Urothelium cell line (cell line): Measurements from ENCODE around the gene NIP7.
"Not testable (repeated sequence)": the region's sequence is repeated elsewhere in the genome, so short reads cannot be mapped to it uniquely, and the experiment has no call there.

ENCODE experiments used
- DNase-seq: peaks from one replicate; pipeline ENCODE4 v3.0.0; 2011; ENCODE audit warnings: low spot score, mixed read lengths
- FAIRE-seq: peaks from 2 replicates; lab custom pipeline; 2011; peaks lifted over from hg19 to GRCh38; lab: Jason Lieb, UNC

The NIP7 gene

GRCh38 chr16:69338557-69339288, 849 bp upstream of the NIP7 start:
- FAIRE-seq (no peak), DNase-seq (no peak)

GRCh38 chr16:69340095-69340644, 598 bp downstream of the NIP7 start:
- DNase-seq = no peak
- FAIRE-seq = no peak

- FAIRE-seq = no peak
Observed at GRCh38 chr16:69344171-69344570, 4.6 kb downstream of the NIP7 start.

GRCh38 chr16:69345923-69346322, 6.4 kb downstream of the NIP7 start:
- no peak for FAIRE-seq

More at GRCh38 chr16:69344171-69344570, 4.6 kb downstream of the NIP7 start:
- no peak for DNase-seq

GRCh38 chr16:69346683-69347082, 7.1 kb downstream of the NIP7 start:
- no peak for FAIRE-seq
- no peak for DNase-seq

More at GRCh38 chr16:69345923-69346322, 6.4 kb downstream of the NIP7 start:
- DNase-seq = no peak

DNA sequence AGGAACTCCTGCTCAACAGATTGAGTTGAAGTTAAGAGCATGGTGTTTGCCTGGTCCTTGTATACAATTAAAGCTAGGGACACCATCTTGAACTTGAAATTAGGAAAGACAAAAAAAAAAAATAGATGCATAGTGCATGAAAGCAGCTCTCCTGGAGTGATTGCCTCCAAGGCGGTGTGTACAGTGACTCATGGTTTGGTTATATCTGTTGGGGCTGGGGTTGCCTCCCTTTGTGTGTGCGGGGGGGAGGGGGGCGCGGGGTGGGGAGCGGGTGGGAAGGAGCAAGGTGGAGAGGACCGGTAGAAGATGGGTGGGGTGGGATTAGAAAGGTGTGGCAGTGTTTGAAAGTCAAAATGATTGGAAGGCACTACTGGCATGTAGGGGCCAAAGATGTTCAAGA, 8.7 kb downstream of the NIP7 start:
- FAIRE-seq (no peak), DNase-seq (no peak)

DNA sequence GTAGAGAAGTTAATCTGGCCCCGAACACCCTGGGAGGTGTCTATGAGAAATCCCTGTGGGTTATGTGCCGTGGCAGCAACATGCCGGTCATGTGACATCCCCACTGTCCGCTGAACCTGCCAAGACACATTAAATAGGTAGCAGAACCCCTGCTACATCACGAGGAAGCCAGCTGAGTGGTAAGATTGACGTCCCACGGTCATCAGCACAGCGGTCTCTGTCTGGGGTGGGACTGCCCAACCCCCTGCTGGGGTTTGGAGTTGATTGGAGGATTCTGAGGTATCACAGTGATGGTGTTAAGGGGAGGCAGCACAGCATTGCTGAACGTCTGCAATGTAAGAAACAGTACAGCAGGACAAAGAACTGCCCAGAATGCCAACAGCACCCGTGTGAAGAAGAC, 10.0 kb downstream of the NIP7 start:
- FAIRE-seq (no peak), DNase-seq (no peak)

DNA sequence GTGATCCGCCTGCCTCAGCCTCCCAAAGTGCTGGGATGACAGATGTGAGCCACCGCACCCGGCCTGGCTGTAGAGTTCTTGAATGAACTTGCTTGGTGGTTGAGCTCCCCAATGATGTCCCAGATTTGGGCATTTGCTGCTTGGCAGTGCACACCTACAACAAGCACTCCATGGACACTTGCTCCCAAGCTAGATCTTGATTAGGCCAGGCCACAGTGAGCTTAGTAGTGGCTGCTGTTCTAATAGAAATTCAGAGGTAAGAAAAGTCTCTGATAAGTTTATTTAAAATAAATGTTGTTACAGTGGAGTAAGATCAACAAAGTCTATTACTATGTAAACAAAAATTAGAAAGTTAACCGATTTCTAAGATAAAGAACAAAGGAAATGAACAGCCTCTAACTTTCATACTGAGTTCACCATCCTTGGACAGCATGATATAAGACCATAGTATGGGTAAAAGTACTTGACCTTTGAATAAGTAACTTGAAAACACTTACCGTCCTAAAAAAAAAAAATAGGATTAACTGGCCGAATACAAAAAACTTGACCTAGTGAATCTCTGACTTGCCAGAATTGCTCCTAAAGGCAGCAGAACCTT, 11.1 kb downstream of the NIP7 start:
- no peak for FAIRE-seq

DNA sequence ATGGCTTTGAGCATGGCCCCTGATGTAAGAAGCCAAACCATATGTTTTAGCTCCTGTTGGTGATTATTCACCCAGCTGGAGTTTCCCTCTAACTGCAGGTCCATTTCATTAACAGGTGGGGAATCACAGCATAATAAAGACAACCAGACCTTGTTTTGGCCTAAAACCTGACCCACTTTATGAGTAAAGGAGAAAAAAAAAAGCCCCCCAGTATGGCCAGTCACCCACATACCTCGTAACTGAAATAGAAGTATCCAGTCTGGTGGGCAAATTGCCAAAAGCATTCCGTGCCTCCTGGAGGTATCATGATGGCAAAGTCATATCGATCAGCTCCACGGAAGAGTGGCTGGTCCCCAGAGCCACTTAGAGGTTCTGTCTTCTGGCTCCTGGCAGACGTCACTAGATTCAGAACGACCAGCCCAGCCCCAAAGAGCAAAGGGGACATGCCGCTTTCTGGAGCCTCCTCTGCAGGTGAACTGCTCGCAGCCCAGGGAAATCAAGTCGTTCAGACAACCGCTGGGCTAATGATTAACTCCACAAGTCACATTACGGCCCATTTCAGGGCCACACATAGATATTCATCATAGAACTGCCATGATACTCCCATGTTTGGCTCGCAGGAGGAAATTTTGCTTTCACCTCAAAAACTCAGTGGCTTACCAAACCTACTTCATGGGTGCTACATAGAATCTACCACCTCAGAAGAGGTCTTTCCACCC, 11.9 kb downstream of the NIP7 start, which contains the start of gene TMED6:
TSS of gene TMED6 (minus strand) at position 478 of the 719 bp plus-strand sequence. CDS start at position 445, 33 bp downstream.
- FAIRE-seq (no peak), DNase-seq (no peak)

More for the DNA sequence above, 11.1 kb downstream of the NIP7 start:
- no peak for DNase-seq

DNA sequence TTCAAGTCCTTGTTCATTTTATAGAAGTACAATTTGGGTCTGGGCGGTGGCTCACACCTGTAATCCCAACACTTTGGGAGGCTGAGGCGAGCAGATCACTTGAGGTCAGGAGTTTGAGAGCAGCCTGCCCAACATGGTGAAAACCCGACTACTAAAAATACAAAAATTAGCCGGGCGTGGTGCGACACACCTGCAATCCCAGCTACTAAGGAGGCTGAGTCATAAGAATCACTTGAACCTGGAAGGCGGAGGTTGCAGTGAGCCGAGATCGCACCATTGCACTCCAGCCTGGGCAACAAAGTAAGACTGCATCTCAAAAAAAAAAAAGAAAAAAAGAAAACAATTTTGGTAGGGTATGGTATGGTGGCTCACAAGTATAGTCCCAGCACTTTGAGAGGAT, 20.5 kb downstream of the NIP7 start:
- FAIRE-seq, DNase-seq: not testable (repeated sequence)

DNA sequence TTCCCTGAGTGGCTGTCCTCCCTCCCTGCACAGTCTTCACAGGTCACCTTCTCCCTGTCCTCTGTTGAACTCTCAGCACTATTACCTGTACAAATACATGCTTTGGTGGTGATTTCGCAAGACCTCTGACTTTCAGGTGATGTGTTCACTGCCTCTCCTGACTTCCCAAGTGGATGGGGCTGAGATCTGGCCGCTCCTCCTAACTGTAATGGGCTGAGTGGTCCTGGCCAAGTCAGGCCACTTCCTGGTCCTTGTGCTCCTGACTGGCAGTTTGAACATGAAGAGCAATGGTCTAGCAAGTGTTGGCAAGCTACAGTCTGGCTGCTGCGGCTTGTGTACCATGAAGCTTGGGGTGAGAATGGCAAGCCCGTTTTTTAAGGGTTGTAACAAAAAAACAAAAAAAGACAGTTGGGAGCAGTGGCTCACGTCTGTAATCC, 23.7 kb downstream of the NIP7 start:
- no peak for DNase-seq
- no peak for FAIRE-seq

DNA sequence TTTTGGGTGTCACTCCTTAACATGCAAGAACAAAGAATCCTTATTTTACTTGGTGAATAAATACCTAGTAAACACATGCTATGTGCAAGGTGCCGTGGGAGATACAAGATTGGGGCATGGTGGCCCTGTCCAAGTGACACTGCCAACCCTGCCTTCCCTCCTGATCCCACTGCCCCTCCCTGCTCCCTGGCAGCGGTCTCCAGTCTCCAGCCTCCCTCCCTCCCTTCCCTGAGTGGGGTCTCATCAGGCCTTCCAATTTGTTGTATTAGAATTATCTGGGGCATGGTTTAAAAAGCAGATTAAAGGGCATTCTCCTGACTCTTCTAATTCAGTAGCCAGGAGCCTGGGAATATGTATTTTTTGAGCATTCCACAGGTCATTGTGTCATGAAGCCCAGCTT, 24.5 kb downstream of the NIP7 start:
- DNase-seq (no peak), FAIRE-seq (no peak)

DNA sequence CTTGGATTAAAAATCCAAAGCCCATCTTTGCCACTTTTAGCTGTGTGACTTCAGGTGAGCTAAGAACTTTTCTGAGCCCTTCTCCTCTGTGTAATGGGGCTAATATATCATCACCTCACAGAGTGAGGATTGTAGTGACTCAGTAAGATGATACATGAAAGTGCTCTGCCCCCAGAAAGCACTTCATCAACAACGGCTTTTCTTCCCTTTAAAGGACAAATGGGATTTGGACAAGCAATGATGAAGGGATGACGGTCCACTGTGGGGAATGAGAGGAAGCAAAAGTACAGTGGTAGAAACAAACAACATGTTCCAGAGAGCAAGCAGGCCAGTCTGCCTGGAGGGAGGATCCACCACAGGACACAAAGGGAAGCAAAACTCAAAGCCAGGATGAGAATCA, 26.3 kb downstream of the NIP7 start:
- FAIRE-seq (no peak), DNase-seq (no peak)

- DNase-seq = no peak
- FAIRE-seq = no peak
Observed at GRCh38 chr16:69366431-69366830, 26.9 kb downstream of the NIP7 start.

DNA sequence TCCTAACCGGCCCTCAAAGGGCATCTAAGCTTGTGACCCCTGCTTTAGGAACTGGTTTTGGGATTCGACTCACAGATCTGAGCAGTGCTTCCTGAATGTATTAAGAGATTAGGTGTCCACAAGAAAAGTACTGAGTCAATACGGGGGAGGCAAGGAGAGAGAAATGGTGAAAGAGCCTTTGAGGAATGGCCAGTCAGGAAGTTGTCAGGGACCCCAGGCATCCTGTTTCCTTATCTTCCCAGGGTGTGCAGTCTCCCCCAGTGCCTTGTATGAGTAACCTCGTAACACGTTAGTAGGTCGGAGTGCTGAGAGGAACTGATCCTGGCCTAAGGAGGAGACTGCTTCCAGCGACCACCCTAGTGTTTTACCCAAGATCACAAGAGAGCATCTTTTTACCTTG, 28.4 kb downstream of the NIP7 start:
- FAIRE-seq (no peak), DNase-seq (no peak)

GRCh38 chr16:69368866-69369265, 29.3 kb downstream of the NIP7 start:
- no peak for DNase-seq
- FAIRE-seq = no peak

DNA sequence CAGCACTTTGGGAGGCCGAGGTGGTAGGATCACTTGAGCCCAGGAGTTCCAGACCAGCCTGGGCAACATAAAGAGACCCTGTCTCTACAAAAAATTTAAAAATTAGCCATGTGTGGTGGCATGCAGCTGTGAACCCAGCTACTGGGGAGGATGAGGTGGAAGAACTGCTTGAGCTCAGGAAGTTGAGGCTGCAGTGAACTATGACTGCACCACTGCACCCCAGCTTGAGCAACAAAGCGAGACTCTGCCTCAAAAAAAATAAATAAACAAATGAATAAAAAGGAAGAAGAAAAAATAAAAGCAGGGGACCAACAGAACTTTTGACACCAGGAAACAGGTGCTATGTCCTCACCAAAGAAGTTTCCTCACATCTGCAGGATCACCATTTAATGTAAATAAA, 32.0 kb downstream of the NIP7 start:
- no peak for DNase-seq
- no peak for FAIRE-seq

DNA sequence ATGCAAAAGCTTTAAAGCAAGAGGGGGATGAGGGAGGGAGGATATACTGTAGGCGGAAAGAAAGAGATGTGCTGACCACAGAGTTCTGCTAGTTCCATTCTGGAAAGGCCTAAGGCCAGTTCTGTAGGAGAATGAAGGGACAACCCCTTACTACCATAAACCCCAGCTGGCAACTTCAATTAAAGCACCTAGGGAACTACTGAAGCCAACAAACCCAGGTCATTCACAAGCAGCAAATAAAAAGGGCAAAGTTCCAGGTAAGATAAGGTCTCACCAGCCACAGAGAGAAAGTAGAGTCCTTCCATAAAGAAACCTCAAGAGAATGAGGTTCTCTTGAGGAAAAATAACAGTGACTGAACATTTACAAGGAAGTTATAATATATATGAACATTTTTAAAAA, 33.4 kb downstream of the NIP7 start:
- FAIRE-seq = no peak
- DNase-seq = no peak

GRCh38 chr16:69376393-69377059, 37.0 kb downstream of the NIP7 start:
- FAIRE-seq = no peak
- DNase-seq = no peak

DNA sequence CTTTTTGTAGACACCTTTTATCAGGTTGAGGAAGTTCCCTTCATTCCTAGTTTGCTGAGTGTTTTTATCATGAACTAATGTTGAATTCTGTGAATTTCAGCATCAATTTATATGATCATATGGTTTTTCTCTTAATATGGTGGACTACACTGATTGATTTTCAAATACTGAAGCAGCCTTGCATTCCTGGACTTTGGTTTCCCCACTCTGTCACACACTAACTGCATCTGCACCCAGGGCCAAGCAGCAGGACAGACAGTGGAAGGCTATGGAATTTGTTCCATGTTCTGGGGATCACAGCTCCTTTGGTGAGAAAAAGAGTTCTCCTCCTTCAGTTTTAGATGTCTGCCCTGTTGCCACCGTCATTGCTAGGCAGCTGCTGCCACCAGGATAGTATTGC, 38.5 kb downstream of the NIP7 start:
- FAIRE-seq = no peak
- DNase-seq = no peak

DNA sequence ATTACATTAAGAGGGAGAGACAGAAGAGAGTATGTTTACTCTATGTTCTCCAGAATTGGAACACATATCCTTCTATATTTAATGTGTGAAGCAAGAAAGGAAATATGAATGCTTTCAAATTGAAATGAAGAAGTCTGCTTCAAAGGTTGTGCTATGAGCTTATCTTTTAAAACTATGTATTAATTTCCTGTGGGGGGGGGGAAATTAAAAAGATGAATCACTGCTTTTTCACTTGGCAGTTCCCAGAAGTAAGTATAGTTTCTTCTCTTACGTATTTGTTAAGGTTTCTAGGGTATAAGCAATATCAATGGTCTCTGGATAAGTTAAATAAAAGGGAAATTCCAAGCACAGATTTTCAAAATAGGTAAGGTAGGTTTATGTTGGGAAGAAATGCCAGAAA, 39.2 kb downstream of the NIP7 start:
- FAIRE-seq (no peak), DNase-seq (no peak)
